Stomach (tissue), 9 donors: ENCODE results near the gene INPP5J. TPM values are rescaled to one million over a fixed set of nuclear protein-coding genes. Genes with fewer than 3 reads are reported as not detected.

Source experiments
- DNase-seq, 2 donors: peaks; one replicate each; pipeline versions ENCODE4 v3.0.0 to v3.0.0-alpha.2; 2013 to 2019
- H3K27ac ChIP-seq, 5 donors: fragments of 200-600 bp in 4 of 5; sonication (generic) in 4 of 5; one replicate each; pipeline ENCODE4 v1.5.1; 2013 to 2019; ENCODE audit warnings: mild to moderate bottlenecking in 1 of 5, moderate library complexity in 1 of 5
- H3K27me3 ChIP-seq, 3 donors: fragments of 200-600 bp; sonication (generic); one replicate each; pipeline ENCODE4 v1.5.1; 2017 to 2019; ENCODE audit warnings: mixed run types in 1 of 3
- H3K36me3 ChIP-seq, 4 donors: fragments of 200-600 bp; sonication (generic); 1 replicate in 3 of 4; 2 replicates in 1 of 4; pipeline ENCODE4 v1.5.1; 2016 to 2019
- H3K4me1 ChIP-seq, 4 donors: fragments of 200-600 bp; sonication (generic); one replicate each; pipeline ENCODE4 v1.5.1; 2016 to 2019
- H3K4me3 ChIP-seq, 4 donors: fragments of 200-600 bp; sonication (generic) in 3 of 4; one replicate each; pipeline ENCODE4 v1.5.1; 2016 to 2019; ENCODE audit warnings: mild to moderate bottlenecking in 1 of 4
- H3K9me3 ChIP-seq, 4 donors: fragments of 200-600 bp; sonication (generic); one replicate each; pipeline ENCODE4 v1.5.1; 2016 to 2019
- EP300 ChIP-seq: sonication (generic); formaldehyde crosslinking; IDR thresholded peaks from one replicate; pipeline ENCODE4 v1.6.1; 2017; ENCODE audit warnings: antibody characterized with exemption
- POLR2A ChIP-seq, 4 donors: fragments of 450-650 bp; IDR thresholded peaks; one replicate each; pipeline ENCODE4 v1.6.1; 2016; ENCODE audit warnings: antibody characterized with exemption in 4 of 4, control low read depth in 2 of 4, mild to moderate bottlenecking in 1 of 4, moderate library complexity in 1 of 4
- POLR2AphosphoS5 ChIP-seq, 3 donors: sonication (generic); formaldehyde crosslinking; IDR thresholded peaks; one replicate each; pipeline ENCODE4 v1.6.1; 2016; ENCODE audit warnings: antibody characterized with exemption in 3 of 3
- WGBS, 5 donors: extraction: QIAGEN DNeasy Blood & Tissue Kit in 3 of 5; methylation state at CpG; one replicate each; pipeline versions ENCODE4 v1.1.5 to v1.1.7; 2013 to 2018; 5-methylcytosine and 5-hydroxymethylcytosine counted together
- intact Hi-C: fragments of 100-400 bp; cut with DNase I; formaldehyde crosslinking; loops from one replicate; pipeline ENCODE4 v1.15.1; 2023; ENCODE audit warnings: low total_unique reads
- polyA plus RNA-seq, 3 donors: library from polyadenylated mRNA; stranded (reverse); fragments of 200-250 nt; gene quantifications; one replicate each; pipeline ENCODE4 v1.2.3, GENCODE V29; 2013
- total RNA-seq, 5 donors: library from RNA; depleted of rRNA; stranded (reverse); fragments of >200 nt; gene quantifications; one replicate each; pipeline versions ENCODE4 v1.1.0 to v1.2.3, GENCODE V29; 2014 to 2016
- TF ChIP-seq, protein P1 (sequence below), 7 experiments: fragments of 450-650 bp in 4 of 7; fragments of 200-600 bp in 3 of 7; sonication (generic) in 3 of 7; IDR thresholded peaks; one replicate each; pipeline ENCODE4 v1.5.1; 2016 to 2019; ENCODE audit warnings: antibody characterized with exemption in 7 of 7, control low read depth in 2 of 7, mild to moderate bottlenecking in 1 of 7
- donor health status: healthy with polysubstance abuse.
- donor health status: Bipolar disorder and iron deficiency.
- donor health status: healthy.

The INPP5J gene
- total and polyA plus RNA-seq, 8 donors: 1.8 to 34.4 (median 9.3) TPM

GRCh38 chr22:31154975-31155374 lies 32.2 kb downstream of the INPP5J start:
- intact Hi-C loops: no loop called here
- Histone ChIP-seq H3K4me1 (peaks cover 6 to 24% (median 16%) of the 10 kb centered on the region in 4 donors), H3K9me3 (no peaks in the 10 kb centered on the region), H3K27me3 (no peaks in the 10 kb centered on the region), H3K27ac (peak overlapping the region in 4 of 5 donors; percentile 74 to 87 (median 80)), H3K4me3 (no peak overlapping the region), H3K36me3 (no peaks in the 10 kb centered on the region)
- 84 to 94% (median 88%) methylated on average over 1 of the region's 1 CpG for WGBS, 5 donors
- TF ChIP-seq, protein P1, sequence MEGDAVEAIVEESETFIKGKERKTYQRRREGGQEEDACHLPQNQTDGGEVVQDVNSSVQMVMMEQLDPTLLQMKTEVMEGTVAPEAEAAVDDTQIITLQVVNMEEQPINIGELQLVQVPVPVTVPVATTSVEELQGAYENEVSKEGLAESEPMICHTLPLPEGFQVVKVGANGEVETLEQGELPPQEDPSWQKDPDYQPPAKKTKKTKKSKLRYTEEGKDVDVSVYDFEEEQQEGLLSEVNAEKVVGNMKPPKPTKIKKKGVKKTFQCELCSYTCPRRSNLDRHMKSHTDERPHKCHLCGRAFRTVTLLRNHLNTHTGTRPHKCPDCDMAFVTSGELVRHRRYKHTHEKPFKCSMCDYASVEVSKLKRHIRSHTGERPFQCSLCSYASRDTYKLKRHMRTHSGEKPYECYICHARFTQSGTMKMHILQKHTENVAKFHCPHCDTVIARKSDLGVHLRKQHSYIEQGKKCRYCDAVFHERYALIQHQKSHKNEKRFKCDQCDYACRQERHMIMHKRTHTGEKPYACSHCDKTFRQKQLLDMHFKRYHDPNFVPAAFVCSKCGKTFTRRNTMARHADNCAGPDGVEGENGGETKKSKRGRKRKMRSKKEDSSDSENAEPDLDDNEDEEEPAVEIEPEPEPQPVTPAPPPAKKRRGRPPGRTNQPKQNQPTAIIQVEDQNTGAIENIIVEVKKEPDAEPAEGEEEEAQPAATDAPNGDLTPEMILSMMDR (IDR thresholded peaks at IDR 0.05): no peak
- TF ChIP-seq POLR2A (IDR thresholded peaks at IDR 0.05) (no peak), EP300 (no peak), POLR2AphosphoS5 (IDR thresholded peaks at IDR 0.05) (no peak)
- DNase-seq: no peak

- DNase-seq: peak in 1 of 2 donors; percentile 43
- H3K36me3 ChIP-seq: no peaks in the 10 kb centered on the region
- WGBS, 5 donors: 21 to 39% (median 32%) methylated on average over 3 of the region's 3 CpGs
- H3K27me3 ChIP-seq: no peaks in the 10 kb centered on the region
- no peak overlapping the region for H3K4me3 ChIP-seq
- H3K27ac ChIP-seq: peak overlapping the region in 4 of 5 donors; percentile 74 to 87 (median 80)
- intact Hi-C loops: no loop called here
- TF ChIP-seq POLR2AphosphoS5 (IDR thresholded peaks at IDR 0.05): peak in 1 of 3 donors; percentile 80
- TF ChIP-seq, protein P1 (IDR thresholded peaks at IDR 0.05): no peak
- peaks cover 6 to 24% (median 16%) of the 10 kb centered on the region in 4 donors for H3K4me1 ChIP-seq
- no peaks in the 10 kb centered on the region for H3K9me3 ChIP-seq
These were observed 32.7 kb downstream of the INPP5J start for GRCh38 chr22:31155422-31155821.

GRCh38 chr22:31160328-31160978 lies 37.7 kb downstream of the INPP5J start:
- peak overlapping the region; percentile 89 to 97 (median 90) for H3K27ac ChIP-seq
- intact Hi-C loops: no loop called here
- H3K27me3 ChIP-seq: no peaks in the 10 kb centered on the region
- peak overlapping the region; percentile 69 to 82 (median 77) for H3K4me3 ChIP-seq
- H3K36me3 ChIP-seq: peaks cover 0 to 22% (median 16%) of the 10 kb centered on the region in 4 donors
- H3K9me3 ChIP-seq: no peaks in the 10 kb centered on the region
- DNase-seq: no peak
- TF ChIP-seq, protein P1 (IDR thresholded peaks at IDR 0.05): no peak
- no peak for TF ChIP-seq EP300
- no peak for TF ChIP-seq POLR2A (IDR thresholded peaks at IDR 0.05)
- no peak for TF ChIP-seq POLR2AphosphoS5 (IDR thresholded peaks at IDR 0.05)
- H3K4me1 ChIP-seq: peaks cover 29 to 52% (median 43%) of the 10 kb centered on the region in 4 donors
- WGBS, 5 donors: 1 to 6% (median 2%) methylated on average over 31 to 32 of the region's 32 CpGs

GRCh38 chr22:31161386-31161785 lies 38.6 kb downstream of the INPP5J start:
- no peak for DNase-seq
- TF ChIP-seq POLR2A (IDR thresholded peaks at IDR 0.05) (no peak), EP300 (no peak), POLR2AphosphoS5 (IDR thresholded peaks at IDR 0.05) (no peak)
- TF ChIP-seq, protein P1 (IDR thresholded peaks at IDR 0.05): no peak
- Histone ChIP-seq H3K4me1 (peaks cover 22 to 49% (median 38%) of the 10 kb centered on the region in 4 donors), H3K9me3 (no peaks in the 10 kb centered on the region), H3K36me3 (peaks cover 1 to 32% (median 26%) of the 10 kb centered on the region in 4 donors), H3K27me3 (no peaks in the 10 kb centered on the region), H3K4me3 (peak overlapping the region; percentile 69 to 82 (median 77)), H3K27ac (peak overlapping the region in 4 of 5 donors; percentile 89 to 97 (median 91))
- intact Hi-C loops: no loop called here
